Activated CD8-positive, alpha-beta memory T cell treated with anti-CD3 and anti-CD28 coated beads for 48 hours (primary cell): ENCODE measurements around the gene SEMA6D.

Experiments
- DNase-seq, 3 experiments: peaks; one replicate each; pipeline ENCODE4 v3.0.0-alpha.2; 2020; ENCODE audit warnings: low read depth in 2 of 3, low spot score in 2 of 3

Gene SEMA6D

GRCh38 chr15:47820057-47820746 lies 102.9 kb downstream of the SEMA6D start:
- DNase-seq = no peak

- DNase-seq = no peak
Measured at GRCh38 chr15:47820747-47821319, 103.5 kb downstream of the SEMA6D start.

- no peak for DNase-seq
Measured at GRCh38 chr15:47822048-47822447, 104.7 kb downstream of the SEMA6D start.
